SJSA1 (cell line): ENCODE results near the gene H2BW2. TPM values are rescaled to one million over a fixed set of nuclear protein-coding genes. Genes with fewer than 3 reads are reported as not detected.
"Not testable (repeated sequence)": the region's sequence is repeated elsewhere in the genome, so short reads cannot be mapped to it uniquely, and the experiment has no call there.

Source experiments
- DNase-seq, 2 experiments: peaks; one replicate each; pipeline ENCODE4 v3.0.0-alpha.2; 2015 to 2020; ENCODE audit warnings: low spot score in 2 of 2, low read depth in 1 of 2
- H3K27ac ChIP-seq: fragments of 250-450 bp; sonication (Bioruptor Pico); 2 replicates; pipeline ENCODE4 v1.5.1; 2020; ENCODE audit warnings: mild to moderate bottlenecking, moderate library complexity
- H3K27me3 ChIP-seq: fragments of 250-450 bp; sonication (Bioruptor Pico); replicated peaks from 2 replicates; pipeline ENCODE4 v1.5.1; 2020; ENCODE audit warnings: mild to moderate bottlenecking, moderate library complexity
- H3K36me3 ChIP-seq: fragments of 250-450 bp; sonication (Bioruptor Pico); 2 replicates; pipeline ENCODE4 v1.5.1; 2020; ENCODE audit warnings: mild to moderate bottlenecking
- H3K4me1 ChIP-seq: fragments of 250-450 bp; sonication (Bioruptor Pico); replicated peaks from 2 replicates; pipeline ENCODE4 v1.6.1; 2021; ENCODE audit warnings: mild to moderate bottlenecking
- H3K4me3 ChIP-seq: fragments of 250-450 bp; sonication (Bioruptor Pico); 2 replicates; pipeline ENCODE4 v1.5.1; 2020; ENCODE audit warnings: mild to moderate bottlenecking
- H3K9me3 ChIP-seq: fragments of 250-450 bp; sonication (Bioruptor Pico); replicated peaks from 2 replicates; pipeline ENCODE4 v1.5.1; 2020; ENCODE audit warnings: mild to moderate bottlenecking
- total RNA-seq: library from RNA; depleted of rRNA; stranded (reverse); fragments of >200 nt; shearing (Covaris generic); gene quantifications from 2 replicates; pipeline ENCODE4 v1.2.3, GENCODE V29; 2014; rRNA removed

H2BW2 gene
- not detected in 2 replicates for total RNA-seq

GRCh38 chrX:104039689-104040505 is at the start of gene H2BW2:
TSS of gene H2BW2 (plus strand) at chrX:104039956. CDS start at chrX:104039995, 39 bp downstream.
- no peak for DNase-seq
- Histone ChIP-seq H3K36me3 (no peaks in the 10 kb centered on the region), H3K4me1 (no peaks in the 10 kb centered on the region), H3K27ac (no peak within 1 kb of the TSS), H3K27me3 (no peaks in the 10 kb centered on the region), H3K4me3 (no peak within 1 kb of the TSS), H3K9me3 (no peaks in the 10 kb centered on the region)

GRCh38 chrX:103999234-103999633 is 40.5 kb upstream of the H2BW2 start:
- DNase-seq = no peak
- Histone ChIP-seq H3K4me3 (no peak overlapping the region), H3K36me3 (no peaks in the 10 kb centered on the region), H3K9me3 (no peaks in the 10 kb centered on the region), H3K27me3 (no peaks in the 10 kb centered on the region), H3K4me1 (no peaks in the 10 kb centered on the region), H3K27ac (no peak overlapping the region)

DNA sequence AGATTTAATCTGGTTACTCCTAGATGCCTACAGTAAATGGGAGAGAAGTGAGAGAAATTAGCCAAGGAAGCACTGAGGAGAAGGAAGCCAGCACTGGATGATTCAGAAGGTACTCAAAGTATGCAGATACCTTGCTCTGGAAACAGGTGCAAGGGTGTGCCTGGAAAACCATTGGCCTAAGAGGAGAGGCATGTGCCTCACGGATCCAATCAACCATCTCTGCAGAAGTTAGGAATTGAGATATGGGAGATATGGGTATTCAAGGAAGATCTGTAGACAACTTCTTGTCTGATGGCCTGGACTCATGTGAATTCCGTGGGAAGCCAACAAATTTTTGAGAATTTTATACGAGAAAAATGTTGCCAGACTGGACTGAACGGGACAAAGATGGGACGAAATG is 30.9 kb upstream of the H2BW2 start:
- H3K9me3 ChIP-seq = no peaks in the 10 kb centered on the region
- H3K27ac ChIP-seq = no peak overlapping the region
- H3K4me3 ChIP-seq = no peak overlapping the region
- H3K4me1 ChIP-seq = no peaks in the 10 kb centered on the region
- DNase-seq = no peak
- no peaks in the 10 kb centered on the region for H3K36me3 ChIP-seq
- H3K27me3 ChIP-seq = no peaks in the 10 kb centered on the region

DNA sequence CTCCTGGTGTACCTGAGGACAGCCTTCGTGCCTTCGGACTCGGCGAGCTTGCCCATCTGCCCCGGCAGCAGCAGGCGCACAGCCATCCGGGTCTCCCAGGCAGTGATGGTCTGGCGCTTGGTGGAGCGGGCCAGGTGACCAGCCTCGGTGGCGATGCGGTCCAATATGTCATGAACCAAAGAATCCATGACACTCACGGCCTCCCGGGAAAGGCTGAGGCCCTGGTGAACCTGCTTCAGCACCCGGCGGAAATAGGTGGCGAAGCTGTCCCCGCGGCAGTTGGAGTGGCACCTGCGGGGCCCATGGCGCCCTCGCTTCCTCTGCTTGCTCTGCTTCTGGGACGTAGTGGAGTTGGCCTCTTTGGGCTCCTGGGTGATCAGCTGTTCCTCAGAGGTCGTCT is 26.6 kb upstream of the H2BW2 start:
- no peaks in the 10 kb centered on the region for H3K27me3 ChIP-seq
- H3K9me3 ChIP-seq = no peaks in the 10 kb centered on the region
- DNase-seq = no peak
- H3K4me1 ChIP-seq = no peaks in the 10 kb centered on the region
- no peaks in the 10 kb centered on the region for H3K36me3 ChIP-seq
- H3K27ac ChIP-seq = no peak overlapping the region
- H3K4me3 ChIP-seq = no peak overlapping the region

- DNase-seq = no peak
- Histone ChIP-seq H3K4me1 (no peaks in the 10 kb centered on the region), H3K4me3 (no peak within 1 kb of the TSS), H3K27me3 (no peaks in the 10 kb centered on the region), H3K27ac (no peak within 1 kb of the TSS), H3K36me3 (no peaks in the 10 kb centered on the region), H3K9me3 (no peaks in the 10 kb centered on the region)
Observed at GRCh38 chrX:104013606-104014005, 26.1 kb upstream of the H2BW2 start, which contains the start of gene H2BW1. TSS of gene H2BW1 (minus strand) at chrX:104013708. CDS start at chrX:104013576, 132 bp downstream.

- H3K9me3 ChIP-seq, H3K4me1 ChIP-seq, H3K27me3 ChIP-seq, H3K4me3 ChIP-seq, H3K36me3 ChIP-seq, H3K27ac ChIP-seq, DNase-seq: not testable (repeated sequence)
Observed at GRCh38 chrX:104015576-104015975, 24.2 kb upstream of the H2BW2 start.

- H3K4me1 ChIP-seq = no peaks in the 10 kb centered on the region
- H3K27ac ChIP-seq = no peak overlapping the region
- no peak for DNase-seq
- H3K27me3 ChIP-seq = no peaks in the 10 kb centered on the region
- no peaks in the 10 kb centered on the region for H3K36me3 ChIP-seq
- no peaks in the 10 kb centered on the region for H3K9me3 ChIP-seq
- no peak overlapping the region for H3K4me3 ChIP-seq
Observed at GRCh38 chrX:104018126-104018525, 21.6 kb upstream of the H2BW2 start.

- no peaks in the 10 kb centered on the region for H3K9me3 ChIP-seq
- H3K27ac ChIP-seq = no peak overlapping the region
- H3K4me3 ChIP-seq = no peak overlapping the region
- no peaks in the 10 kb centered on the region for H3K27me3 ChIP-seq
- DNase-seq = no peak
- no peaks in the 10 kb centered on the region for H3K36me3 ChIP-seq
- H3K4me1 ChIP-seq = no peaks in the 10 kb centered on the region
Observed at GRCh38 chrX:104041003-104041402, 1.2 kb downstream of the H2BW2 start.

DNA sequence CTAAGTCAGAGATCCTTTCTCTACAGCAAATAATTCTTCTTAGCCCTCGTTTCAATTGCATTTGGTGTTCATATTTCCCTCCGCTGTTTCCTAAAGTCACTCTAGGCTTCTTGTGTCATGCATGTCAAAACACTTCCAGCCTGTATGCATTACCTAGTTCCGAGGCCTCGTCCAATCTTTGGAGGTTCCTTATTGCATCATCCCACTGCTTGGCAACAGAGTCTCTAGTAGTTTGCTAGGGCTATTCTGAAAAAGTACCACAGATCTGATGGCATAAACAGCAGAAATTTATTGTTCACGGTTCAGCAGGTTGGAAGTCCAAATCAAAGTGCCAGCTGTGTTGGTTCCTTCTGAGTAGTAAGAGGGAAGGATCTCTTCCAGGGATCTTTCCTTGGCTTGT is 5.9 kb downstream of the H2BW2 start:
- no peak overlapping the region for H3K27ac ChIP-seq
- H3K4me1 ChIP-seq = no peaks in the 10 kb centered on the region
- DNase-seq = no peak
- H3K36me3 ChIP-seq = no peaks in the 10 kb centered on the region
- H3K27me3 ChIP-seq = no peaks in the 10 kb centered on the region
- H3K9me3 ChIP-seq = no peaks in the 10 kb centered on the region
- no peak overlapping the region for H3K4me3 ChIP-seq

DNA sequence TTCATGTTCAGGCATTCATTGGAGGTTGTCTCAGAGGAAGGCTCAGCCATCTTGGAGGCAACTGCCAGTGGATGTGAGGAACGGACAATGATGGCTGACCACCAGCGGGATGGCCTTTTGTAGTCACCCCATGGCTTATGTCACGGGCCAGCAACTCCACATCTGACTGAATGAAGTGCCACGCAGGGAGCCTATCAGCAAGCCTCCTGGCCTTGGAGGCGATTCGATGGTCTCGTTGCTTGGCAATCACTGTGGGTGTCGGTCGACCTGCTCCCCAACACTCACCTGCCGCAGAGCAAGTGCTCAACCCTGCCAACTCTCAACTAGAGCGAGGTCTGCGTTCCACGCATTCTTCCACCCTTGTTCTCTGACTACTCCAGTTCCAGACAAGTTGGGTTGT is 7.4 kb downstream of the H2BW2 start:
- Histone ChIP-seq H3K9me3 (no peaks in the 10 kb centered on the region), H3K4me3 (no peak overlapping the region), H3K36me3 (no peaks in the 10 kb centered on the region), H3K27ac (no peak overlapping the region), H3K4me1 (no peaks in the 10 kb centered on the region), H3K27me3 (no peaks in the 10 kb centered on the region)
- DNase-seq = no peak

- H3K36me3 ChIP-seq = not testable (repeated sequence)
Observed at GRCh38 chrX:104054956-104055355, 15.2 kb downstream of the H2BW2 start.

DNA sequence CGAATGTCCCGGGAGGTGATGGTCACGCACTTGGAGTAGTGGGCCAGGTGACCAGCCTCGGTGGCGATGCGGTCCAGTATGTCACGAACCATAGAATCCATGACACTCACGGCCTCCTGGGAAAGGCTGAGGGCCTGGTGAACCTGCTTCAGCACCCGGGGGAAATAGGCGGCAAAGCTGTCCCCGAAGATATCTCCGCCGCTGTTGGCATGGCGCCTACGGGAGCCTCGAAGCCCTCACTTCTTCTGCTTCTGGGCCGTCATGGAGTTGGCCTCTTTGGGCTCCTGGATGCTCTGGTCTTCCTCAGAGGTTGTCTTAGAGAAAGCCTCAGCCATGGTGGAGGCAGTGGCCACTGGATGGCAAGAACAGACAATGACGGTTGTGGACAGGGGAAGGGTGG is 22.9 kb downstream of the H2BW2 start:
- not testable (repeated sequence) for H3K9me3 ChIP-seq, H3K4me3 ChIP-seq, H3K27me3 ChIP-seq, H3K36me3 ChIP-seq, H3K27ac ChIP-seq, H3K4me1 ChIP-seq, DNase-seq

More at GRCh38 chrX:104054956-104055355, 15.2 kb downstream of the H2BW2 start:
- H3K27me3 ChIP-seq, H3K4me3 ChIP-seq, H3K27ac ChIP-seq, DNase-seq, H3K9me3 ChIP-seq, H3K4me1 ChIP-seq: not testable (repeated sequence)

GRCh38 chrX:104075778-104076445 is 36.2 kb downstream of the H2BW2 start, which contains the start of gene TMSB15C:
TSS of gene TMSB15C (minus strand) at chrX:104076236.
- not testable (repeated sequence) for H3K4me3 ChIP-seq, DNase-seq, H3K9me3 ChIP-seq, H3K36me3 ChIP-seq, H3K27ac ChIP-seq, H3K4me1 ChIP-seq, H3K27me3 ChIP-seq

GRCh38 chrX:104077854-104078253 is 38.1 kb downstream of the H2BW2 start:
- not testable (repeated sequence) for H3K9me3 ChIP-seq, H3K36me3 ChIP-seq, H3K4me1 ChIP-seq, DNase-seq, H3K27ac ChIP-seq, H3K4me3 ChIP-seq, H3K27me3 ChIP-seq
